AG10803 (cell line): ENCODE measurements around the gene PLSCR3.
A peak's percentile ranks its signal among the peaks of the same experiment; 100 is the strongest.

Experiments used
- DNase-seq: peaks from one replicate; pipeline ENCODE4 v3.0.0; 2010; ENCODE audit warnings: low read depth
- H3K4me3 ChIP-seq: 2 replicates; pipeline ENCODE4 v1.5.1; 2011; ENCODE audit warnings: mild to moderate bottlenecking, low read length, control low read depth
- TF ChIP-seq, protein P1 (sequence below): conservative IDR thresholded peaks from 2 replicates; pipeline ENCODE4 v1.5.1; 2011; ENCODE audit warnings: mild to moderate bottlenecking, low read length, control low read depth, inconsistent platforms

The PLSCR3 gene

GRCh38 chr17:7432296-7432695, 38.0 kb upstream of the PLSCR3 start:
- no peak overlapping the region for H3K4me3 ChIP-seq
- TF ChIP-seq, protein P1, sequence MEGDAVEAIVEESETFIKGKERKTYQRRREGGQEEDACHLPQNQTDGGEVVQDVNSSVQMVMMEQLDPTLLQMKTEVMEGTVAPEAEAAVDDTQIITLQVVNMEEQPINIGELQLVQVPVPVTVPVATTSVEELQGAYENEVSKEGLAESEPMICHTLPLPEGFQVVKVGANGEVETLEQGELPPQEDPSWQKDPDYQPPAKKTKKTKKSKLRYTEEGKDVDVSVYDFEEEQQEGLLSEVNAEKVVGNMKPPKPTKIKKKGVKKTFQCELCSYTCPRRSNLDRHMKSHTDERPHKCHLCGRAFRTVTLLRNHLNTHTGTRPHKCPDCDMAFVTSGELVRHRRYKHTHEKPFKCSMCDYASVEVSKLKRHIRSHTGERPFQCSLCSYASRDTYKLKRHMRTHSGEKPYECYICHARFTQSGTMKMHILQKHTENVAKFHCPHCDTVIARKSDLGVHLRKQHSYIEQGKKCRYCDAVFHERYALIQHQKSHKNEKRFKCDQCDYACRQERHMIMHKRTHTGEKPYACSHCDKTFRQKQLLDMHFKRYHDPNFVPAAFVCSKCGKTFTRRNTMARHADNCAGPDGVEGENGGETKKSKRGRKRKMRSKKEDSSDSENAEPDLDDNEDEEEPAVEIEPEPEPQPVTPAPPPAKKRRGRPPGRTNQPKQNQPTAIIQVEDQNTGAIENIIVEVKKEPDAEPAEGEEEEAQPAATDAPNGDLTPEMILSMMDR: no peak
- no peak for DNase-seq

GRCh38 chr17:7431231-7431630, 36.9 kb upstream of the PLSCR3 start:
- H3K4me3 ChIP-seq: no peak overlapping the region
- DNase-seq: peak; percentile 48
- TF ChIP-seq, protein P1: no peak

GRCh38 chr17:7429722-7430121, 35.4 kb upstream of the PLSCR3 start:
- no peak for DNase-seq
- TF ChIP-seq, protein P1: no peak
- no peak overlapping the region for H3K4me3 ChIP-seq

- no peak within 1 kb of the TSS for H3K4me3 ChIP-seq
- DNase-seq: no peak
- TF ChIP-seq, protein P1: no peak
These were observed 34.2 kb upstream of the PLSCR3 start, which contains the start of gene SPEM3 for GRCh38 chr17:7428557-7428956. Gene SPEM3 (plus strand): TSS chr17:7428857. CDS start chr17:7428903, 46 bp downstream.

- H3K4me3 ChIP-seq: no peak overlapping the region
- TF ChIP-seq, protein P1: no peak
- DNase-seq: no peak
These were observed 33.2 kb upstream of the PLSCR3 start for GRCh38 chr17:7427549-7427948.

DNA sequence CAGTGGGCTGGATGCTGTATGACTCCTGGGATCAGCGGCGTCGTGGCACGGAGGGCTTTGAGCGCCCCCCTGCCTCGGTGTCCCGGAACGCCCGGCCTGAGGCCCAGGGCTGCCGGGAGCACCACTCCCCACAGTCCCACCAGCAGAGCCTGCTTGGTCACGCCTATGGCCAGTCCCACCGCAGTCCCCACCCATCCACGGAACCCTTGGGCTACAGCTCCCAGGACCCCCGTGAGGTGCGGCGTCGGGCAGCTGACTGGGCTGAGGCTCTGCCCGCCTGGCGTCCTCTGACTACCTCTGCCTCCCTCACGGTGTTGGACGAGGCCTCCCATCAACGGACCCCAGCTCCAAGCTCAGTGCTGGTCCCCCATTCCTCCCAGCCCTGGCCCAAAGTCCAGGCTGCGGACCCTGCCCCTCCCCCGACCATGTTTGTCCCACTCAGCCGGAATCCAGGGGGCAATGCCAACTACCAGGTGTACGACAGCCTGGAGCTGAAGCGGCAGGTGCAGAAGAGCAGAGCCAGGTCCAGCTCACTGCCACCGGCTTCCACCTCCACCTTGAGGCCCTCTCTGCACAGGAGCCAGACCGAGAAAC, 32.7 kb upstream of the PLSCR3 start:
- no peak overlapping the region for H3K4me3 ChIP-seq
- TF ChIP-seq, protein P1: no peak
- DNase-seq: no peak

DNA sequence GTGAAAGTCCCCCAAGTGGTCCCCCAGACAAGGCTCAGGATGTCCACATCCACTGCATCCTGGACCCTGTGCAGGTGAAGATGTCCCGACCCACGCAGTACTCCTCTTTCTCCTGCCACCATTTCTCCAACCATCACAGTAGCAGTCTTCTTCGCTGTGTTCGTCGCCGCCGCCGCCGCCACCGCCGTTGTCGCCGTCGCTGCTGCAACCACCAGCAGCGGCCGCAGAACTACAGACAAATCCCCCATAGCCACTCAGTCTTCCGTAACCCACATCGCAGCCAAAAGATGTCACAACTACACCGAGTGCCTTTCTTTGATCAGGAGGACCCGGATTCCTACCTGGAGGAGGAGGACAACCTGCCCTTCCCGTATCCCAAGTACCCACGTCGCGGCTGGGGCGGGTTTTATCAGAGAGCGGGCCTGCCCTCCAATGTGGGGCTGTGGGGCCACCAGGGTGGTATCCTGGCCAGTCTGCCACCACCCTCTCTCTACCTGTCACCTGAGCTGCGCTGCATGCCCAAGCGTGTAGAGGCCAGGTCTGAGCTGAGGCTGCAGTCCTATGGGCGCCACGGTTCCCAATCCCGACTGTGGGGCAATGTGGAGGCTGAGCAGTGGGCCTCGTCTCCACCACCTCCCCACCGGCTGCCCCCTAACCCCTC, 32.0 kb upstream of the PLSCR3 start:
- no peak for DNase-seq
- TF ChIP-seq, protein P1: no peak
- no peak overlapping the region for H3K4me3 ChIP-seq
